Measurements from ENCODE around the gene TBC1D3B.
"Not testable (repeated sequence)": the region's sequence is repeated elsewhere in the genome, so short reads cannot be mapped to it uniquely, and the experiment has no call there.

- TF ChIP-seq CTCF (IDR thresholded peaks at IDR 0.05; ENCODE audit: low read length); EZH2 (IDR thresholded peaks at IDR 0.05; ENCODE audit: borderline replicate concordance, low read length): not testable (repeated sequence)
Observed at GRCh38 chr17:36189993-36190392, 13.6 kb upstream of the TBC1D3B start.

Measured in OCI-LY1 (cell line).